Measurements from ENCODE around the gene SORCS2. TPM values are rescaled to one million over a fixed set of nuclear protein-coding genes. Genes with fewer than 3 reads are reported as not detected.

SORCS2 gene
- total RNA-seq, 3 donors from 2014 or later, result 0.66 to 1.3 (median 0.80) TPM

GRCh38 chr4:7326306-7326692 lies 134.0 kb downstream of the SORCS2 start:
- DNase-seq (ENCODE audit: low spot score in 2 of 2), result no peak
- Histone ChIP-seq H3K27me3 (no peaks in the 10 kb centered on the region), H3K27ac (no peak overlapping the region), H3K9me3 (no peaks in the 10 kb centered on the region), H3K4me3 (no peak overlapping the region), H3K36me3 (no peaks in the 10 kb centered on the region), H3K4me1 (no peaks in the 10 kb centered on the region)
- intact Hi-C loops (cut with DNase I; ENCODE audit: low total_unique reads), result no loop called here
- TF ChIP-seq CTCF (IDR thresholded peaks at IDR 0.05) (no peak), POLR2A (IDR thresholded peaks at IDR 0.05) (no peak), POLR2AphosphoS5 (IDR thresholded peaks at IDR 0.05) (no peak)

GRCh38 chr4:7326693-7327340 lies 134.5 kb downstream of the SORCS2 start:
- H3K27ac ChIP-seq, result no peak overlapping the region
- intact Hi-C loops (cut with DNase I; ENCODE audit: low total_unique reads), result no loop called here

GRCh38 chr4:7327341-7327885 lies 135.1 kb downstream of the SORCS2 start:
- Histone ChIP-seq H3K27ac (no peak overlapping the region), H3K9me3 (no peaks in the 10 kb centered on the region), H3K27me3 (no peaks in the 10 kb centered on the region), H3K4me3 (no peak overlapping the region), H3K4me1 (no peaks in the 10 kb centered on the region), H3K36me3 (no peaks in the 10 kb centered on the region)
- intact Hi-C loops (cut with DNase I; ENCODE audit: low total_unique reads), result no loop called here
- DNase-seq (ENCODE audit: low spot score in 2 of 2), result no peak
- no peak for TF ChIP-seq CTCF (IDR thresholded peaks at IDR 0.05)
- no peak for TF ChIP-seq POLR2AphosphoS5 (IDR thresholded peaks at IDR 0.05)
- no peak for TF ChIP-seq POLR2A (IDR thresholded peaks at IDR 0.05)

More at GRCh38 chr4:7326693-7327340, 134.5 kb downstream of the SORCS2 start:
- Histone ChIP-seq H3K4me1 (no peaks in the 10 kb centered on the region), H3K36me3 (no peaks in the 10 kb centered on the region), H3K27me3 (no peaks in the 10 kb centered on the region), H3K9me3 (no peaks in the 10 kb centered on the region), H3K4me3 (no peak overlapping the region)
- DNase-seq (ENCODE audit: low spot score in 2 of 2), result no peak
- no peak for TF ChIP-seq POLR2A (IDR thresholded peaks at IDR 0.05)
- TF ChIP-seq POLR2AphosphoS5 (IDR thresholded peaks at IDR 0.05), result no peak
- TF ChIP-seq CTCF (IDR thresholded peaks at IDR 0.05), result no peak

GRCh38 chr4:7328162-7328912 lies 136.0 kb downstream of the SORCS2 start:
- no peaks in the 10 kb centered on the region for H3K27me3 ChIP-seq
- H3K27ac ChIP-seq, result no peak overlapping the region
- H3K4me3 ChIP-seq, result no peak overlapping the region
- H3K36me3 ChIP-seq, result no peaks in the 10 kb centered on the region
- no peaks in the 10 kb centered on the region for H3K9me3 ChIP-seq
- no peak for DNase-seq (ENCODE audit: low spot score in 2 of 2)
- H3K4me1 ChIP-seq, result no peaks in the 10 kb centered on the region
- TF ChIP-seq CTCF (IDR thresholded peaks at IDR 0.05) (no peak), POLR2AphosphoS5 (IDR thresholded peaks at IDR 0.05) (no peak), POLR2A (IDR thresholded peaks at IDR 0.05) (no peak)
- intact Hi-C loops (cut with DNase I; ENCODE audit: low total_unique reads), result no loop called here

Data from breast epithelium (tissue), 4 donors.